CD8-positive, alpha-beta memory T cell (primary cell): ENCODE data around the gene RAB14. TPM values are rescaled to one million over a fixed set of nuclear protein-coding genes. Genes with fewer than 3 reads are reported as not detected.

Experiments used
- CTCF ChIA-PET: fragments of 350-600 bp; sonication (Branson Sonifier 250); formaldehyde crosslinking; loops from one replicate; lab custom pipeline; 2021; ENCODE audit warnings: antibody characterized with exemption; lab: Charles Lee
- POLR2A ChIA-PET: fragments of 350-600 bp; sonication (Branson Sonifier 250); formaldehyde crosslinking; loops from one replicate; lab custom pipeline; 2021; ENCODE audit warnings: antibody characterized with exemption; lab: Charles Lee
- DNase-seq, 5 donors: peaks; one replicate each; pipeline versions ENCODE4 v3.0.0 to v3.0.0-alpha.2; 2020 to 2022; ENCODE audit warnings: mixed read lengths in 1 of 5
- H3K27ac ChIP-seq: one replicate; pipeline ENCODE4 v1.7.0; 2013; ENCODE audit warnings: low read depth, mild to moderate bottlenecking, low read length, moderate library complexity
- H3K27me3 ChIP-seq: 2 replicates; pipeline ENCODE4 v1.7.0; 2013; ENCODE audit warnings: low read length, mild to moderate bottlenecking; ENCODE audit not compliant: insufficient read depth, poor library complexity, severe bottlenecking
- H3K36me3 ChIP-seq: 2 replicates; pipeline ENCODE4 v1.7.0; 2013; ENCODE audit warnings: mild to moderate bottlenecking, low read length, moderate library complexity; ENCODE audit not compliant: insufficient read depth
- H3K4me1 ChIP-seq: 2 replicates; pipeline ENCODE4 v1.7.0; 2013; ENCODE audit warnings: mild to moderate bottlenecking, low read length, moderate library complexity; ENCODE audit not compliant: insufficient read depth
- H3K4me3 ChIP-seq: 2 replicates; pipeline ENCODE4 v1.7.0; 2013; ENCODE audit warnings: mild to moderate bottlenecking, low read length
- H3K9me3 ChIP-seq: 2 replicates; pipeline ENCODE4 v1.7.0; 2013; ENCODE audit warnings: mild to moderate bottlenecking, low read length
- H3K27ac Mint-ChIP-seq, 8 donors: one replicate each; pipeline ENCODE4 v1.8.0; 2020 to 2021; ENCODE audit warnings: mixed read lengths in 8 of 8, mild to moderate bottlenecking in 6 of 8, inconsistent platforms in 3 of 8, moderate library complexity in 3 of 8
- H3K27me3 Mint-ChIP-seq, 2 donors: one replicate each; pipeline ENCODE4 v1.8.0; 2020 to 2021; ENCODE audit warnings: mixed read lengths in 2 of 2, mild to moderate bottlenecking in 1 of 2, moderate library complexity in 1 of 2
- H3K36me3 Mint-ChIP-seq, 3 donors: one replicate each; pipeline ENCODE4 v1.8.0; 2020 to 2021; ENCODE audit warnings: mixed read lengths in 3 of 3, inconsistent platforms in 1 of 3, mild to moderate bottlenecking in 1 of 3
- H3K4me1 Mint-ChIP-seq, 3 donors: one replicate each; pipeline ENCODE4 v1.8.0; 2020 to 2021; ENCODE audit warnings: mixed read lengths in 3 of 3, inconsistent platforms in 1 of 3, mild to moderate bottlenecking in 1 of 3
- H3K4me3 Mint-ChIP-seq, 7 donors: one replicate each; pipeline ENCODE4 v1.8.0; 2020 to 2021; ENCODE audit warnings: mixed read lengths in 7 of 7, mild to moderate bottlenecking in 6 of 7, moderate library complexity in 4 of 7, inconsistent platforms in 2 of 7
- H3K9me3 Mint-ChIP-seq, 5 donors: one replicate each; pipeline ENCODE4 v1.8.0; 2020 to 2022; ENCODE audit warnings: mixed read lengths in 5 of 5, mild to moderate bottlenecking in 3 of 5, moderate library complexity in 2 of 5, inconsistent platforms in 1 of 5
- polyA plus RNA-seq: library from polyadenylated mRNA; unstranded; fragments of 300-500 nt; fragmentation: Illumina TruSeq; gene quantifications from one replicate; pipeline ENCODE4 v1.2.3, GENCODE V29; 2021
- total RNA-seq, 2 experiments: library from RNA; stranded (reverse); gene quantifications; one replicate each; pipeline ENCODE4 v1.2.3, GENCODE V29; 2021

RAB14 gene
- total and polyA plus RNA-seq, 3 experiments from 2014 or later: 51.0 to 85.4 (median 81.7) TPM

DNA sequence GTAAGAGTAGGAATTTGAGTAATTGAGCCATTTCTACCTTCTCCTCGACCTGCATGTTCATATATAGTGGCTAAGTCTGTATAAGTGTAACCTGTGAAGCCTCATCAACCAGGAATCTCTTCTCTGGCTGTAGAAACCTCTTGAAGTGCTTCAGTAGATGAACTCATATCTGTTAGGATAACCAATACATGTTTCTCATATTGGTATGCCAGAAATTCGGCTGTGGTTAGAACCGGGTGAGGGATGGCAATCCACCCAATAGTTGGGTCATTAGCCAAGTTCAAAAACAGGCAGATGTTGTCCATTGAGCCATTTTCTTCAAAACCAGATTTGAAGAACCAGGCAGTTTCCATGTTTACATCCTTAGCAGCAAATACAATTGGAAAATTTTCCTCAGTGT, 37.4 kb upstream of the RAB14 start:
- no peaks in the 10 kb centered on the region for H3K4me1 ChIP-seq
- Mint-ChIP-seq H3K27me3 (no peaks in the 10 kb centered on the region), H3K4me1 (no peaks in the 10 kb centered on the region), H3K9me3 (peaks cover 0 to 5% (median 4%) of the 10 kb centered on the region in 5 donors), H3K4me3 (no peak overlapping the region), H3K36me3 (peaks cover 19 to 33% (median 27%) of the 10 kb centered on the region in 3 donors), H3K27ac (no peak overlapping the region)
- DNase-seq: no peak
- POLR2A ChIA-PET: no interaction called here
- H3K4me3 ChIP-seq: no peak overlapping the region
- no peaks in the 10 kb centered on the region for H3K27me3 ChIP-seq
- no peaks in the 10 kb centered on the region for H3K9me3 ChIP-seq
- CTCF ChIA-PET: no interaction called here
- H3K36me3 ChIP-seq: no peaks in the 10 kb centered on the region
- H3K27ac ChIP-seq: no peak overlapping the region

DNA sequence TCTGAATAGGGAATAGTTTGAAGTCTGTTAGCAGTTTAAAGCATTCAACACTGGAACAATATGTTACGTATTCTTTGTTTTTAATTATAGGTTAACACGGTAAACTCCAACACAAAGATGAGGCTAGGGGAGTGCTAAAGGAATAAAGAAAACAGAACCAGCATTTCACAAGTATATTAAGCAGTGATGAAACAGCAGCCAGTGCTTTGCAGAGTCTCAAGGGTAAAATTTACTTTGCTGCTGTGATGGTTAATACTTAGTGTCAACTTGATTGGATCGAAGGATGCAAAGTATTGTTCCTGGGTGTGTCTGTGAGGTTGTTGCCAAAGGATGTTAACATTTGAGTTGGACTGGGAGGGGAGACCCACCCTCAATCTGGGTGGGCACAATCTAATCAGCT, 36.2 kb upstream of the RAB14 start:
- DNase-seq: no peak
- Mint-ChIP-seq H3K4me1 (no peaks in the 10 kb centered on the region), H3K9me3 (no peaks in the 10 kb centered on the region), H3K27me3 (no peaks in the 10 kb centered on the region), H3K4me3 (peak overlapping the region in 1 of 7 donors; percentile 62), H3K36me3 (peaks cover 16 to 24% (median 20%) of the 10 kb centered on the region in 3 donors), H3K27ac (peak overlapping the region in 1 of 8 donors; percentile 48)
- Histone ChIP-seq H3K27me3 (no peaks in the 10 kb centered on the region), H3K4me3 (no peak overlapping the region), H3K9me3 (no peaks in the 10 kb centered on the region), H3K27ac (no peak overlapping the region), H3K36me3 (no peaks in the 10 kb centered on the region), H3K4me1 (no peaks in the 10 kb centered on the region)
- ChIA-PET CTCF (no interaction called here), POLR2A (no interaction called here)

DNA sequence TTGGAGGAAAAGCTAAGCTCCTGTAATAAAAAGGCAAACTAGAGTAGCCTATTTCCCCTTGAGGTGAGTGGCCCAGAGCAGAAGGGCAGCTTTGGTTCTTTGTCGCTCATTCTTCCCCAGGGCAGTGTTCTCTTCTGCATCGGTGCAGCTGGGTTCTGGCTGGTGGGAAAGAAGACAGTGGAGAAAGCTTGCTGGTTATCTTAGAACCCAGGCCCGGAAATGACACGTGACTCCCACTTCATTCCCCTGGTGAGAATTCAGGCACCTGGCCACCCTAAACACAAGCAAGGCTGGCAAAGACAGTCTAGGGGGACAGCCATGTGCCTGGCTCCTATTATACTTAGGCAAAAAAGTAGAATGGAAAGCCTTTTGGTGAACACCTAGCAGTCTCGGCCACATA, 33.8 kb upstream of the RAB14 start:
- no peaks in the 10 kb centered on the region for H3K27me3 ChIP-seq
- peaks cover 3% of the 10 kb centered on the region for H3K36me3 ChIP-seq
- no peak overlapping the region for H3K27ac ChIP-seq
- peaks cover 14 to 32% (median 20%) of the 10 kb centered on the region in 3 donors for H3K36me3 Mint-ChIP-seq
- H3K4me1 Mint-ChIP-seq: no peaks in the 10 kb centered on the region
- peak overlapping the region in 1 of 8 donors; percentile 15 for H3K27ac Mint-ChIP-seq
- H3K27me3 Mint-ChIP-seq: peaks cover 0 to 1% of the 10 kb centered on the region in 2 donors
- no peaks in the 10 kb centered on the region for H3K9me3 ChIP-seq
- no peak for DNase-seq
- H3K4me1 ChIP-seq: no peaks in the 10 kb centered on the region
- POLR2A ChIA-PET: no interaction called here
- no peak overlapping the region for H3K4me3 Mint-ChIP-seq
- no peak overlapping the region for H3K4me3 ChIP-seq
- CTCF ChIA-PET: interaction anchor here (2.3 kb wide), 1 partner anchor 23 kb away, joined by 7 read pairs; no protein-coding TSS in a partner anchor
- H3K9me3 Mint-ChIP-seq: no peaks in the 10 kb centered on the region

DNA sequence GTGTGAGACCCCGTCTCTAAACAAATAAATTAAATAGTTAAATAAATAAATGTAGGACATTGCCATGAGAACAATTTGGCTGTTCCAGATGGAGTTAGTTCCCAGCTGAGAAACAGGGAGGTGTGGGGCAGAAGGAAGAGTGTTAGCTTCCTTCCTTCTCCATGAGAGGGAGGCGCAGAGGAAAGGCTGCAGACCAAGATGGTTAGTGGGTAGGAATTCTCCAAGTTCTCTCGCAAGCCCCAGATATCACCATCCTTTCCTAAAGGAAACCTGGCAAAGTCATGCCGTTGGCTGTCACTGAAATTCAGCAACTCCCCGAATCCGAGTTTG, 33.1 kb upstream of the RAB14 start:
- no peak overlapping the region for H3K4me3 ChIP-seq
- no peaks in the 10 kb centered on the region for H3K27me3 ChIP-seq
- no peak overlapping the region for H3K27ac ChIP-seq
- ChIA-PET CTCF (interaction anchor here (2.3 kb wide), 1 partner anchor 22 kb away, joined by 7 read pairs; no protein-coding TSS in a partner anchor), POLR2A (no interaction called here)
- no peak for DNase-seq
- Mint-ChIP-seq H3K4me1 (no peaks in the 10 kb centered on the region), H3K4me3 (no peak overlapping the region), H3K9me3 (no peaks in the 10 kb centered on the region), H3K27me3 (peaks cover 0 to 1% of the 10 kb centered on the region in 2 donors), H3K36me3 (peaks cover 10 to 30% (median 20%) of the 10 kb centered on the region in 3 donors), H3K27ac (peak overlapping the region in 1 of 8 donors; percentile 52)
- peaks cover 3% of the 10 kb centered on the region for H3K36me3 ChIP-seq
- no peaks in the 10 kb centered on the region for H3K4me1 ChIP-seq
- no peaks in the 10 kb centered on the region for H3K9me3 ChIP-seq

DNA sequence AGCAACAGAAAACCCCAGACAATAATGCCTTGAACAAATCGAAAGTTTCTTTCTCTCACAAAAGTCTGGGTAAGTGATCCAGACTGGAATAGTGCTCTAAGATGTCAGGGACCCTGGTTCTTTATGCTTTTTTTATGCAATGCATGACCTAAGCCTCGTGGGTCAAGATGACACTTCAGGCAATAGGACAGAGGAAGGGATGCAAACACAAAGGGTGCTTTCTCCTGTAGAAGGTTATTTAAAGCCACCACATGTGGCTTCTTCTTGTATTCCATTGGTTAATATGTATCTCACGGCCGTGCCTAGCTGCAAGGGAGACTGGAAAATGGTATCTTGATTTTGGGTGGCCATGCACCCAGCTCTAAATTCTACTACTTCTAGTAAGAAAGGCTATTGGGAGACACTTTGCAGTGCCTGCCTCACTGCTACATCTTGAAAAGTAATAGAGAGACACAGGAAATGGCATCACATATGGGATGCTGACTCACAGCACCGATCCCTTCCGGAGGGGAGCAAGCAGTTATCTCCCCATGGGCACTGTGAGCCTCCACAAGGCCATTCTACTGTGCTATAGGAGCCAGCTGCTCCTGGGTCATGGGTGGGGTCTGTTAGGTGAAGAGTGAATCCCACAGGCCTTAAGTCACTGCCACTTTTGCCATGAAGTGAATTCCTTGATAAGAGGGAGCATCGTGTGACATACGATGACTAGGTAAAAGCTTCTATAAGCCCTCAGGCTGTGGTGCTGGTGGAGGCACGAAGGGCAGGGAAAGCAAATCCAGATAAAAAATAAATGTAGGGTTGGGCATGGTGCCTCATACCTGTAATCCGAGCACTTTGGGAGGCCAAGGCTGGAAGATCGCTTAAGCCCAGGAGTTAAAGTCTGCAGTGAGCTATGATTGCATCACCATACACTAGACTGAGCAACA, 32.5 kb upstream of the RAB14 start:
- no peaks in the 10 kb centered on the region for H3K9me3 Mint-ChIP-seq
- Histone ChIP-seq H3K27ac (no peak overlapping the region), H3K4me1 (no peaks in the 10 kb centered on the region), H3K9me3 (no peaks in the 10 kb centered on the region), H3K36me3 (peaks cover 3% of the 10 kb centered on the region), H3K27me3 (no peaks in the 10 kb centered on the region), H3K4me3 (no peak overlapping the region)
- POLR2A ChIA-PET: no interaction called here
- H3K36me3 Mint-ChIP-seq: peaks cover 10 to 30% (median 20%) of the 10 kb centered on the region in 3 donors
- H3K4me1 Mint-ChIP-seq: no peaks in the 10 kb centered on the region
- H3K4me3 Mint-ChIP-seq: no peak overlapping the region
- no peak overlapping the region for H3K27ac Mint-ChIP-seq
- DNase-seq: no peak
- peaks cover 0 to 1% of the 10 kb centered on the region in 2 donors for H3K27me3 Mint-ChIP-seq
- CTCF ChIA-PET: interaction anchor here (2.3 kb wide), 1 partner anchor 22 kb away, joined by 7 read pairs; no protein-coding TSS in a partner anchor

DNA sequence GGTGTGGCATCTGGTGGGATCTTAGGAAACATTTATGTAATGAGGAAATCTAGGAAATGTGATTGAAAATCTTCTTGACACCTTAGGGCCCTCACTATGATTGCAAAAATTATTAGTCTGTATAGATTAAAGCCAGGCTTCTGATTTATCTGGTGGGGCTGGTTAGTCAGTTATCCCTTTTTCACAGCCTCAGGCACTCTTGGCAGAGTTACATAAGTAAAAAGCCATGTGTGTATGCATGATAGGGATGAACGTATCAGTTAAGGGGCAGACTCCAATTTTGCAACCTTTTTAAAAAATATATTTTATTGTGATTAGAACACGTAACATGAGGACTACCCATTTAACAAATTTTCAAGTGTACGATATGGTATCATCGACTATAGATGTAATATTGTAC, 30.6 kb upstream of the RAB14 start:
- H3K4me1 Mint-ChIP-seq: no peaks in the 10 kb centered on the region

DNA sequence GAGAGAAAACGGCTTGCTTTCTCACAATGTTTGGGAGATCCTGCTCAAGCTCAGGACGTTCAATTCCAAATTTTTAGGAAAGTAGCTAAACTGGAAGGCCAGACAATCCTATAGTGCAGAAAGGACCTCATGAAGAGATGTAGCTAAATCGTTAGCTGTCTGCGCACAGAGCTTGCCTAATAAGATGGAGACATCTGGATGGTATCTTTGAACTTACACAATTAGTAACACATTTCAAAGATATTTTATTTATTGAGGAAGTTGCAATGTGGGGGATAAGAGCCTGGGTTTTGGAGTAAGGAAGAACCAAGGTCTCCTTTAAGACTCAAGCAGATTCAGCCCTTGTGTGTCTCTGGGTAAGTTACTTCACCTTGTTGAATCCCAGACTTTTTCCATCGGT, 28.6 kb upstream of the RAB14 start:
- Histone ChIP-seq H3K4me3 (no peak overlapping the region), H3K27me3 (no peaks in the 10 kb centered on the region), H3K36me3 (peaks cover 3% of the 10 kb centered on the region), H3K9me3 (no peaks in the 10 kb centered on the region), H3K4me1 (no peaks in the 10 kb centered on the region), H3K27ac (no peak overlapping the region)
- Mint-ChIP-seq H3K9me3 (no peaks in the 10 kb centered on the region), H3K4me3 (no peak overlapping the region), H3K27me3 (peaks cover 0 to 1% of the 10 kb centered on the region in 2 donors), H3K27ac (no peak overlapping the region), H3K36me3 (peaks cover 4 to 22% (median 10%) of the 10 kb centered on the region in 3 donors), H3K4me1 (no peaks in the 10 kb centered on the region)
- DNase-seq: no peak
- ChIA-PET CTCF (interaction anchor here (0.8 kb wide), 1 partner anchor 12 kb away, joined by 3 read pairs; no protein-coding TSS in a partner anchor), POLR2A (no interaction called here)

More for the DNA sequence above, 30.6 kb upstream of the RAB14 start:
- Histone ChIP-seq H3K4me1 (no peaks in the 10 kb centered on the region), H3K27ac (no peak overlapping the region), H3K27me3 (no peaks in the 10 kb centered on the region), H3K4me3 (no peak overlapping the region), H3K36me3 (peaks cover 3% of the 10 kb centered on the region), H3K9me3 (no peaks in the 10 kb centered on the region)
- ChIA-PET POLR2A (no interaction called here), CTCF (no interaction called here)
- Mint-ChIP-seq H3K9me3 (no peaks in the 10 kb centered on the region), H3K27ac (no peak overlapping the region), H3K36me3 (peaks cover 4 to 29% (median 12%) of the 10 kb centered on the region in 3 donors), H3K4me3 (no peak overlapping the region), H3K27me3 (peaks cover 0 to 1% of the 10 kb centered on the region in 2 donors)
- no peak for DNase-seq

DNA sequence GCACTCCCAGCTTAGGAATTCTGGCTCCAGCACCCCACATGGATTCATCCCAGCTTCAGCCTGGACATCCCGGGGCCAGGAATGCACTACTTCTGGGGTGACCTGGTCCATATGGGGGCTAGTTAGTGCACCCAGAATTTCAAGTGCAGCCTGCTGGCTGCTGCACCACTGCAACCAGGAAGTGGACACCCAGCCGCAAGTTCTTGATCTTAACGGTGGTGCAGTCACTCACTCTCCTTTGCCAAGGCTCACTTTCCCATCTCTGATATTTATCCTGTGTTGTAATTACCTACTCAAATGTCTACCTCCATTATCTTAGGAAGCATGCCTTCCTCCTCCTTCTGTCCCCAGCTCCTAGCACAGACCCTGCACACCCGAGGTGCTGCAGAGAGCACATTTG, 26.2 kb upstream of the RAB14 start:
- ChIA-PET POLR2A (no interaction called here), CTCF (interaction anchor here (0.6 kb wide), 1 partner anchor 163 kb away, joined by 3 read pairs; no protein-coding TSS in a partner anchor)
- Histone ChIP-seq H3K27me3 (no peaks in the 10 kb centered on the region), H3K4me3 (no peak overlapping the region), H3K36me3 (peaks cover 3% of the 10 kb centered on the region), H3K4me1 (no peaks in the 10 kb centered on the region), H3K27ac (no peak overlapping the region), H3K9me3 (no peaks in the 10 kb centered on the region)
- no peaks in the 10 kb centered on the region for H3K4me1 Mint-ChIP-seq
- peaks cover 0 to 1% of the 10 kb centered on the region in 2 donors for H3K27me3 Mint-ChIP-seq
- peaks cover 4 to 15% (median 10%) of the 10 kb centered on the region in 3 donors for H3K36me3 Mint-ChIP-seq
- no peaks in the 10 kb centered on the region for H3K9me3 Mint-ChIP-seq
- no peak overlapping the region for H3K4me3 Mint-ChIP-seq
- H3K27ac Mint-ChIP-seq: no peak overlapping the region
- DNase-seq: no peak
